GM21723 (cell line): ENCODE data around the gene STUB1.

Experiments used
- ATAC-seq: cut with Tn5 transposase; IDR thresholded peaks from one replicate; pipeline ENCODE4 v1.9.1; 2021; ENCODE audit warnings: mild to moderate bottlenecking, moderate library complexity; ENCODE audit not compliant: unreplicated experiment

The STUB1 gene

GRCh38 chr16:643050-643368, 37.2 kb upstream of the STUB1 start:
- no peak for ATAC-seq

DNA sequence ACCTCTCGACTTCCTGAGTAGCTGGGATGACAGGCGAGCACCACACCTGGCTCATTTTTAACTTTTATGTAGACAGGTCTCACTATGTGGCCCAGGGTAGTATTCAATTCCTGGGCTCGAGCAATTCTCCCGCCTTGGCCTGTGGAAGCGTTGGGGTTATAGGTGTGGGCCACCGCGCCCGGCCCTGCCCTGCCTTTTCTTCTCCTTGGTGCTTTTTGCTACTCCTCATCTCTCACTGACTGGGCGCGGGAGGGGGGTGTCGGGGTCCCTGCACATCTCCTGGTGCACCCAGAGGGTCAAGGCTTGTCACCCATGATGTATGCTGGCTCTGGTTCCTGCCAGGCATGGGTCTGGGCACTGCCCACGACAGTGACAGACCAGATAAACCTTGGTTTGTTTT, 35.7 kb upstream of the STUB1 start:
- ATAC-seq, result no peak

GRCh38 chr16:645852-646678, 34.1 kb upstream of the STUB1 start:
- no peak for ATAC-seq

DNA sequence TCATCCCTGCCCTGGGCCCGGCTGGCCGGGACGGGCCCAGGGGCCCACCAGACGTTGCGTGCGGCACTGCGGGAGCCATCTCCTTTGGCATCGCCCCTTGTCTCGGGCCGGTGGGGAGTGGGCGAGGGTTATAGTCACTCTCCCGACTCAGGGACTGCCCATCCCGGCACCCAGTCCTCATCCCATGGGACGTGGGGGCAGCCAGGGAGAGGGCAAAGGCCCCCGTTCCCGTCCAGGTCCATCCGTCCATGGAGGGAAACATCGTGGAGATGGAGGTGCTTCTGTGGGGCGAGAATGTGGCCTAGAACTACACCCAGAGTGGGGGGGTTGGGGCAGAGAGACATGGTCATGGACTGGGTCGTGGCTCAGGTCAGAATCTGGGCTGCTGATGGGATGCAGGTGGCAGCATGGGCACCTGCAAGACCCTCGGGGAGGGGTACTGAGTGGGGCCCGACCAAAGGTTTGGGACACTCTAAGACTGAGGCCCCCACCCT, 33.5 kb upstream of the STUB1 start:
- no peak for ATAC-seq

GRCh38 chr16:647173-647902, 32.9 kb upstream of the STUB1 start:
- ATAC-seq, result no peak

DNA sequence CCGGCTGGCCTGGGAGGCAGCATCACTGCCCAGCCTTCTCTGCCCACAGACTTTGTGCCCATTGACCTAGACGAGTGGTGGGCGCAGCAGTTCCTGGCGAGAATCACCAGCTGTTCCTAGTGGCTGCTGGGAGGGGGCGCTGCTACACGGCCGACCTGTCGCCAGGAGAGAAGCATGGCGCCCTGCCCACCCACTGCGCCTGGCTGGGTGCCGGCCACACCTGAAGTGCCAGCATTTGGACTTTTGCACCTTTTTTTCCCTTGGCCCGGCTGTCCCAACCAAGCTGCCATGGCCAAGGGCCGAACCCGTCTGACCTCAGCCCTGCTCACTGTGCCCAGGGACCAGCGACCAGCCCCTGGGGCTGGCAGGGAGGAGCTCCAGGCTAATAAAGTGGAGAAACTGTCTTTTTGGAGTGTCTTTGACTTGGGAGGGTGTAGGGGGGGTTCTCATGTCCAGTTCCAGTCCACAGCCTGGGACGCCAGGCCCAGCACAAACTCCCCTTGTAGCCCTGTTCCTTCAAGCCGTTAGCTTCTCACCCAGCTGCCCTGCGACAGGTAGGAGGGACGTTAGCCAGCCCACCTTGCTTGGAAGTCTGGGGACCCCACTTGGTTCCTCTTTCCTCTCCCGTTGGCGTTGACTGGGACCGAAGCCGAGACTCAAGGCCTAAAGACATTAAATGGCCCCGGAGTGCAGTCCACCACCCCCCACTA, 32.0 kb upstream of the STUB1 start:
- no peak for ATAC-seq

GRCh38 chr16:648781-649589, 31.2 kb upstream of the STUB1 start, which contains the start of gene WDR90:
Gene WDR90, plus strand, starts transcription at chr16:649365. Its CDS starts 52 bp downstream, at chr16:649417.
- peak; percentile 69 for ATAC-seq

GRCh38 chr16:649631-650030, 30.6 kb upstream of the STUB1 start:
- ATAC-seq, result no peak

- ATAC-seq, result no peak
Measured at GRCh38 chr16:651844-652243, 28.4 kb upstream of the STUB1 start.

- ATAC-seq, result no peak
Measured at GRCh38 chr16:652454-653305, 27.5 kb upstream of the STUB1 start.

- no peak for ATAC-seq
Measured at GRCh38 chr16:654034-654433, 26.2 kb upstream of the STUB1 start.

DNA sequence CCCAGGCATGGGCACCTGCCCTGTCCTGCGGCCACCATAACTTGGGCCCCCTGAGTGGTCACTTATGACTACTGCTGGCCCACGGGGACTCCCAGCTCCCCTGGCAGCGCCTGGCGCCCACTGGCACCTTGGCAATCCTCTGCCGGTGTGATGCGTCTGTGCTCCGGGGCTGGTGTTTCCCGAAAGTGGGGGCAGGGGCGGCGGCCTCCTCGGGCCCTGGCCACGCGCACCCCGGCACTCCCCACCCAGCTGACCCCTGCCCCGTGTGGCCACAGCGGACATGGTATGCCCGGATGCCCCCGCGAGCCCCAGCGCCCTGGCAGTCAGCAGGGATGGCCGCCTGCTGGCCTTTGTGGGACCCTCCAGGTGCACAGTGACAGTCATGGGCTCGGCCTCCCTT, 22.7 kb upstream of the STUB1 start:
- no peak for ATAC-seq

GRCh38 chr16:658679-659571, 21.3 kb upstream of the STUB1 start:
- ATAC-seq, result no peak

- no peak for ATAC-seq
Measured at GRCh38 chr16:659618-660017, 20.6 kb upstream of the STUB1 start.

DNA sequence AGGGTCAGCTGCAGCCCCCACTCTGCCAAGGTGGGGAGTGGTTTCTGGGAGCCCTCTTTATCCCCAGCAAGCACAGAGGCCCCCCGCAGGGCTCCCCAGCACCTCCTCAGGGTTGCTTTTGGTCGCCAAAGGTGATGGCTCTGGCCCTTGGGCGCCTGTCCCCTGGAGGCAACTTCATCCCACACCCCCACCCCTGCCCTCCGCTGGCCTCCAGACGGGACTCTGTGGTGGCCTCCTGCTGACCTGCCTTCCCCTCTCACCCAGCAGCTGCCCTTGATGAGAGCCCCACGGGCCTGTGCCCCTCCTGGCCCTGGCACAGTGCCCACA, 20.1 kb upstream of the STUB1 start:
- ATAC-seq, result no peak

DNA sequence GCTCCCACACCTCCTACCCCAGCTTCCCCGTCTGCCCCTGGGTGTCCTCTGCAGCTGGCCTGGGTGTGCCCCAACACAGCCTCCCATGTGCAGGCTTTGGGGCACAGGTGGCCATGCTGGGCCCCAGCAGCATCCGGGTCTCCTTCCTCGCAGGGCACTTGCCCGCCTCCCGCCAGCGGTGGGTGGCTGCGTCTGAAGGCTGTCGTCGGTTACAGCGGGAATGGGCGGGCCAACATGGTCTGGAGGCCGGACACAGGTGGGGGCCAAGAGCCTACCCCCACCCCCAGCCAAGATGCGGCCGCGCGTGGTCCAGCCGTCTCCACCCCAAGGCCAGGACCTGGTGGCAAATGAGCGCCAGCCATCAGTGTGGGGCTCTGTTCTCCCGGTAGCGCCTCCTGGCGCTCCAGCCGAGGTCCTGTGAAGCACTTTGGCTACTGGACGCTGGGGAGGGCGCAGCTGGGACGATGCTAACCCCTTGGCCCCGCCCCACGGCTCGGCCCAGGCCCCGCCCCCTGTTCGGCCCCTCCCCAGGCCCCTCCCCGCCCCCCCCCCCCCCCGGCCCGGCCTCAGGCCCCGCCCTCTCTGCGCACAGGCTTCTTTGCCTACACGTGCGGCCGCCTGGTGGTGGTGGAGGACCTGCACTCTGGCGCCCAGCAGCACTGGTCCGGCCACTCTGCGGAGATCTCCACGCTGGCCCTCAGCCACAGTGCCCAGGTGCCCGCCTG, 19.6 kb upstream of the STUB1 start:
- ATAC-seq, result no peak

DNA sequence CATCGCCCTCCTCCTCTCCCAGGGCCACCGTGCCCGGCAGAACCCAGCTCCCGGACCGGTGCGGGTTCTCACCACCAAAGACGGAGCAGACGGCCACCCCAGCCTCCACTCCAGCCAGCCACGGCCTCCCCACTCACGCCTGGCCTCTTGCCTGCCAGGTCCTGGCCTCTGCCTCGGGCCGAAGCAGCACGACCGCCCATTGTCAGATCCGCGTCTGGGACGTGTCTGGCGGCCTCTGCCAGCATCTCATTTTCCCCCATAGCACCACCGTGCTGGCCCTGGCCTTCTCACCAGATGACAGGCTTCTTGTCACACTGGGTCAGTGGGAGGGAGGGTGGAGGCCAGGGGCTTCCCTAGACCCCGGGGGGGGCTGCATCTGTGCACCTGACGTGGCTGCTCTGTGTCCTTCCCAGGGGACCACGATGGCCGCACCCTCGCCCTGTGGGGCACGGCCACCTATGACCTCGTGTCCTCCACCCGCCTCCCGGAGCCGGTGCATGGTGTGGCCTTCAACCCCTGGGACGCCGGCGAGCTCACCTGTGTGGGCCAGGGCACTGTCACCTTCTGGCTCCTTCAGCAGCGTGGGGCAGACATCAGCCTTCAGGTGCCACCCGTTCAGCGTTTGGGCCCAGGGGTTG, 18.9 kb upstream of the STUB1 start:
- ATAC-seq, result no peak

DNA sequence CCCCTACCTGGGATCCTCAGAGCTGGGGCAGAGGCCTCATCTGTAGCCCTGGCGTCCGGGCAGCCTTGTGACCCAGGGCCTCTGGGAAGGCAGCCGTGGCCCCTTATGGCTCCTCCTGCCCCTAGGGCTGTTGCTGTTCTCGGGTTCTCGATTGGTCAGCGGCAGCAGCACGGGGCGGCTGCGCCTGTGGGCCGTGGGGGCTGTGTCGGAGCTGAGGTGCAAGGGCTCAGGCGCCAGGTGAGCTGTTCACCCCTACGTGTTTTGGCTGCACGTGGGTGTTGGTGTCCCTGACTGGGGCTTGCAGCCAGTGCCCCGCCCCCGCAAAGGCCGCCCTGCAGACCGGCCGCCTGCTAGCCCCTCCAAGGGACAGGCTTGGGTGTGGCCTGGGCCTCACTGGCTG, 18.1 kb upstream of the STUB1 start:
- ATAC-seq, result no peak
